Measurements from ENCODE around the gene CKAP2L. TPM values are rescaled to one million over a fixed set of nuclear protein-coding genes. Genes with fewer than 3 reads are reported as not detected.

The CKAP2L gene
- total RNA-seq, 3 donors from 2014 or later, result 0.96 TPM; not detected in 2

GRCh38 chr2:112811276-112811831, 46.9 kb upstream of the CKAP2L start:
- no peak for DNase-seq (ENCODE audit: low spot score in 2 of 2)
- no peaks in the 10 kb centered on the region for H3K9me3 ChIP-seq
- no peak for TF ChIP-seq POLR2AphosphoS5 (IDR thresholded peaks at IDR 0.05)
- TF ChIP-seq POLR2A (IDR thresholded peaks at IDR 0.05), result no peak
- no peak for TF ChIP-seq CTCF (IDR thresholded peaks at IDR 0.05)
- H3K4me3 ChIP-seq, result no peak overlapping the region
- no peaks in the 10 kb centered on the region for H3K4me1 ChIP-seq
- H3K36me3 ChIP-seq, result no peaks in the 10 kb centered on the region
- intact Hi-C loops (cut with DNase I; ENCODE audit: low total_unique reads), result no loop called here
- H3K27ac ChIP-seq, result no peak overlapping the region
- no peaks in the 10 kb centered on the region for H3K27me3 ChIP-seq

GRCh38 chr2:112809112-112809511, 44.7 kb upstream of the CKAP2L start:
- no peaks in the 10 kb centered on the region for H3K27me3 ChIP-seq
- H3K4me3 ChIP-seq, result no peak overlapping the region
- H3K36me3 ChIP-seq, result no peaks in the 10 kb centered on the region
- TF ChIP-seq POLR2AphosphoS5 (IDR thresholded peaks at IDR 0.05), result no peak
- no peak for TF ChIP-seq POLR2A (IDR thresholded peaks at IDR 0.05)
- TF ChIP-seq CTCF (IDR thresholded peaks at IDR 0.05), result no peak
- no peak overlapping the region for H3K27ac ChIP-seq
- H3K9me3 ChIP-seq, result no peaks in the 10 kb centered on the region
- intact Hi-C loops (cut with DNase I; ENCODE audit: low total_unique reads), result no loop called here
- no peaks in the 10 kb centered on the region for H3K4me1 ChIP-seq
- DNase-seq (ENCODE audit: low spot score in 2 of 2), result no peak

GRCh38 chr2:112807233-112807807, 42.9 kb upstream of the CKAP2L start:
- no peak for TF ChIP-seq CTCF (IDR thresholded peaks at IDR 0.05)
- no peak for TF ChIP-seq POLR2AphosphoS5 (IDR thresholded peaks at IDR 0.05)
- no peak for TF ChIP-seq POLR2A (IDR thresholded peaks at IDR 0.05)

GRCh38 chr2:112805542-112805941, 41.1 kb upstream of the CKAP2L start:
- Histone ChIP-seq H3K27ac (no peak overlapping the region), H3K27me3 (no peaks in the 10 kb centered on the region), H3K9me3 (no peaks in the 10 kb centered on the region), H3K36me3 (no peaks in the 10 kb centered on the region), H3K4me1 (no peaks in the 10 kb centered on the region), H3K4me3 (no peak overlapping the region)
- no peak for DNase-seq (ENCODE audit: low spot score in 2 of 2)
- TF ChIP-seq POLR2AphosphoS5 (IDR thresholded peaks at IDR 0.05) (no peak), CTCF (IDR thresholded peaks at IDR 0.05) (no peak), POLR2A (IDR thresholded peaks at IDR 0.05) (no peak)
- intact Hi-C loops (cut with DNase I; ENCODE audit: low total_unique reads), result no loop called here

More at GRCh38 chr2:112807233-112807807, 42.9 kb upstream of the CKAP2L start:
- H3K4me1 ChIP-seq, result no peaks in the 10 kb centered on the region
- no peak overlapping the region for H3K27ac ChIP-seq
- intact Hi-C loops (cut with DNase I; ENCODE audit: low total_unique reads), result no loop called here
- no peak overlapping the region for H3K4me3 ChIP-seq
- H3K36me3 ChIP-seq, result no peaks in the 10 kb centered on the region
- H3K9me3 ChIP-seq, result no peaks in the 10 kb centered on the region
- no peak for DNase-seq (ENCODE audit: low spot score in 2 of 2)
- H3K27me3 ChIP-seq, result no peaks in the 10 kb centered on the region

- no peak for DNase-seq (ENCODE audit: low spot score in 2 of 2)
These were observed 39.5 kb upstream of the CKAP2L start for GRCh38 chr2:112803691-112804521.

More at GRCh38 chr2:112803691-112804521, 39.5 kb upstream of the CKAP2L start:
- no peak overlapping the region for H3K27ac ChIP-seq
- no peak for TF ChIP-seq POLR2A (IDR thresholded peaks at IDR 0.05)
- H3K36me3 ChIP-seq, result no peaks in the 10 kb centered on the region
- H3K4me3 ChIP-seq, result no peak overlapping the region
- no peaks in the 10 kb centered on the region for H3K9me3 ChIP-seq
- intact Hi-C loops (cut with DNase I; ENCODE audit: low total_unique reads), result no loop called here
- no peaks in the 10 kb centered on the region for H3K4me1 ChIP-seq
- H3K27me3 ChIP-seq, result no peaks in the 10 kb centered on the region

All from breast epithelium (tissue), 4 donors.